Mucosa of rectum (tissue), 2 donors: ENCODE measurements around the gene CCDC39.
"Not testable (repeated sequence)": the region's sequence is repeated elsewhere in the genome, so short reads cannot be mapped to it uniquely, and the experiment has no call there.

Experiments
- H3K27ac ChIP-seq, 2 donors: one replicate each; pipeline ENCODE4 v1.7.0; 2013; ENCODE audit warnings: inconsistent platforms in 2 of 2, low read depth in 2 of 2, low read length in 2 of 2
- H3K27me3 ChIP-seq, 2 donors: one replicate each; pipeline ENCODE4 v1.7.0; 2013; ENCODE audit warnings: low read length in 2 of 2; ENCODE audit not compliant: control insufficient read depth in 2 of 2, insufficient read depth in 2 of 2
- H3K36me3 ChIP-seq, 2 donors: one replicate each; pipeline ENCODE4 v1.7.0; 2013; ENCODE audit warnings: low read length in 2 of 2; ENCODE audit not compliant: control insufficient read depth in 2 of 2, insufficient read depth in 2 of 2
- H3K4me1 ChIP-seq, 2 donors: one replicate each; pipeline ENCODE4 v1.7.0; 2013; ENCODE audit warnings: low read length in 2 of 2, mild to moderate bottlenecking in 1 of 2; ENCODE audit not compliant: control insufficient read depth in 2 of 2, insufficient read depth in 2 of 2
- H3K4me3 ChIP-seq, 2 donors: one replicate each; pipeline ENCODE4 v1.7.0; 2013; ENCODE audit warnings: low read length in 2 of 2
- H3K9ac ChIP-seq, 2 donors: one replicate each; pipeline ENCODE4 v1.7.0; 2013; ENCODE audit warnings: low read length in 2 of 2, low read depth in 1 of 2, mild to moderate bottlenecking in 1 of 2
- H3K9me3 ChIP-seq, 2 donors: one replicate each; pipeline ENCODE4 v1.7.0; 2013; ENCODE audit warnings: low read length in 2 of 2; ENCODE audit not compliant: control insufficient read depth in 2 of 2
- donor health status: healthy.
- donor health status: Normal muscosa, but diverticular disease.

Gene CCDC39

DNA sequence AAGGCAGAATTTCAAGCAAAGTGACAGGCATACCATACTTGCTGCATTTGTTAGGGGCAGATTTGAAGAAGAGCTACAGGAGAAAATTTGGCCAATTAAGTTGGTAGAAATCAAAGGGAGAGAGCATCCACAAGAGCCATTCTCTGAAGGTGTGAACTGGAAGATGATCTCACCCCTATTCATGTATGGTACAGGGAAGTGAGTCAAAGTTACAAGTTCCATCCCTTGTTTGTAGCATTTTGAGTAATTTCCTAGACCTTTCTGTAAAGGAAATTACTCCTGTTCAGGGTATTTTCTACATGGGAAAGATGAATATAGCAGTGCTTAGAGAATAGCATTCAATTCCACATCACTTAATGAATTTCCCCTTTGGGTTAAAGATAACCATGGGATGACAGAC, 48.9 kb downstream of the CCDC39 start:
- no peaks in the 10 kb centered on the region for H3K4me1 ChIP-seq
- H3K27me3 ChIP-seq: no peaks in the 10 kb centered on the region
- H3K36me3 ChIP-seq: no peaks in the 10 kb centered on the region
- no peak overlapping the region for H3K27ac ChIP-seq
- no peak overlapping the region for H3K9ac ChIP-seq
- no peak overlapping the region for H3K4me3 ChIP-seq
- H3K9me3 ChIP-seq: no peaks in the 10 kb centered on the region

GRCh38 chr3:180626844-180627243, 52.4 kb downstream of the CCDC39 start:
- Histone ChIP-seq H3K27me3 (no peaks in the 10 kb centered on the region), H3K9ac (no peak overlapping the region), H3K4me3 (no peak overlapping the region), H3K36me3 (no peaks in the 10 kb centered on the region), H3K4me1 (no peaks in the 10 kb centered on the region), H3K27ac (no peak overlapping the region), H3K9me3 (no peaks in the 10 kb centered on the region)

GRCh38 chr3:180624714-180625113, 54.6 kb downstream of the CCDC39 start:
- H3K4me3 ChIP-seq: no peak overlapping the region

GRCh38 chr3:180619723-180620122, 59.6 kb downstream of the CCDC39 start:
- H3K4me3 ChIP-seq: no peak overlapping the region
- H3K27me3 ChIP-seq: no peaks in the 10 kb centered on the region
- H3K36me3 ChIP-seq: no peaks in the 10 kb centered on the region
- no peak overlapping the region for H3K27ac ChIP-seq
- H3K9ac ChIP-seq: no peak overlapping the region
- H3K4me1 ChIP-seq: no peaks in the 10 kb centered on the region
- H3K9me3 ChIP-seq: no peaks in the 10 kb centered on the region

More at GRCh38 chr3:180624714-180625113, 54.6 kb downstream of the CCDC39 start:
- Histone ChIP-seq H3K9ac (no peak overlapping the region), H3K36me3 (no peaks in the 10 kb centered on the region), H3K27me3 (no peaks in the 10 kb centered on the region), H3K4me1 (no peaks in the 10 kb centered on the region), H3K27ac (no peak overlapping the region), H3K9me3 (no peaks in the 10 kb centered on the region)

DNA sequence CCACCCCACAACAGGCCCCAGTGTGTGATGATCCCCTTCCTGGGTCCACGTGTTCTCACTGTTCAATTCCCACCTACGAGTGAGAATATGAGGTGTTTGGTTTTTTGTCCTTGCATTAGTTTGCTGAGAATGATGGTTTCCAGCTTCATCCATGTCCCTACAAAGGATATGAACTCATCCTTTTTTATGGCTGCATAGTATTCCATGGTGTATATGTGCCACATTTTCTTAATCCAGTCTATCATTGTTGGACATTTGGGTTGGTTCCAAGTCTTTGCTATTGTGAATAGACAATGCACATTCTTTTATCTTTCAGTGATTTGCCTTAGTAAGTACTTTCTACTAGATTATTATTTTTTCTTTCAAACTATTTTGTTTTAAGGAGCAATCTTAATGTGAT, 60.7 kb downstream of the CCDC39 start:
- not testable (repeated sequence) for H3K9me3 ChIP-seq, H3K27ac ChIP-seq, H3K9ac ChIP-seq, H3K27me3 ChIP-seq, H3K4me1 ChIP-seq, H3K36me3 ChIP-seq, H3K4me3 ChIP-seq

DNA sequence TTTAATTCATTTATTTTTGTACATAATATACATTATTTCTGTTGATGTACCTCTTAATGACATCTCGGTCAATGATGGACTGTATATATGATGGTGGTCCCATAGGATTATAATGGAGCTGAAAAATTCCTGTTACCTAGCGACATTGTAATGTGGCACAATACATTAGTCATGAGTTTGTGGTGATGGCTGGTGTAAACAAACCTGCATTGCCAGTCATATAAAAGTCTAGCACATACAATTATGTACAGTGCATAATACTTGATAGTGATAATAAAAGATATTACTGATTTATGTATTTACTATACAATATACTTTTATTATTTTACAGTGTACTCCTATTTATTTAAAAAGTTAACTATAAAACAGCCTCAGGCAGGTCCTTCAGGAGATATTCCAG, 62.2 kb downstream of the CCDC39 start:
- H3K27ac ChIP-seq: no peak overlapping the region
- H3K4me1 ChIP-seq: no peaks in the 10 kb centered on the region
- peaks cover 12% of the 10 kb centered on the region in 2 donors for H3K36me3 ChIP-seq
- no peak overlapping the region for H3K4me3 ChIP-seq
- H3K27me3 ChIP-seq: no peaks in the 10 kb centered on the region
- H3K9ac ChIP-seq: no peak overlapping the region
- H3K9me3 ChIP-seq: no peaks in the 10 kb centered on the region

DNA sequence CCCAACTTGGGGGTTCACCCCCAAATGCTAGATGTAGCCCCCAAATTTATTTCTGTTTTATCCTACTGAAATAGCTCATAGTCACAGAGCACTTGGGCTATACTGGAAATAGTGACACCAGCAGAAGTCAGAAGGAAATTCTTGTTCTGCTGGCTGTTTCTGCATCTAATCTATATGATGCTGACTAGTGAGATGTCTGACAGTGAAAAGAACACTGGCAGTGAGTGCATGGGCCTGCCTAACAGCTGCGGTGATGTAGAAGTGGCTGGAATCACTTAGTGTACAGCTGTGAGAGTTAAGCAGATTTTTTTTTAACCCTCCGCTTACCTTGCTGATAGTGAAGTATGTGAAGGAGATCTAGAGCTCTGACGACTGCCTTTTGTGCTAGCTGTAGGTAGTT, 63.3 kb downstream of the CCDC39 start:
- Histone ChIP-seq H3K9me3 (no peaks in the 10 kb centered on the region), H3K9ac (no peak overlapping the region), H3K4me1 (no peaks in the 10 kb centered on the region), H3K4me3 (no peak overlapping the region), H3K36me3 (peaks cover 20 to 22% of the 10 kb centered on the region in 2 donors), H3K27ac (no peak overlapping the region), H3K27me3 (no peaks in the 10 kb centered on the region)

GRCh38 chr3:180612364-180612763, 66.9 kb downstream of the CCDC39 start:
- H3K4me3 ChIP-seq: no peak overlapping the region
- no peaks in the 10 kb centered on the region for H3K9me3 ChIP-seq
- H3K27ac ChIP-seq: no peak overlapping the region
- peaks cover 44 to 46% of the 10 kb centered on the region in 2 donors for H3K36me3 ChIP-seq
- no peaks in the 10 kb centered on the region for H3K27me3 ChIP-seq
- H3K9ac ChIP-seq: no peak overlapping the region
- H3K4me1 ChIP-seq: no peaks in the 10 kb centered on the region

DNA sequence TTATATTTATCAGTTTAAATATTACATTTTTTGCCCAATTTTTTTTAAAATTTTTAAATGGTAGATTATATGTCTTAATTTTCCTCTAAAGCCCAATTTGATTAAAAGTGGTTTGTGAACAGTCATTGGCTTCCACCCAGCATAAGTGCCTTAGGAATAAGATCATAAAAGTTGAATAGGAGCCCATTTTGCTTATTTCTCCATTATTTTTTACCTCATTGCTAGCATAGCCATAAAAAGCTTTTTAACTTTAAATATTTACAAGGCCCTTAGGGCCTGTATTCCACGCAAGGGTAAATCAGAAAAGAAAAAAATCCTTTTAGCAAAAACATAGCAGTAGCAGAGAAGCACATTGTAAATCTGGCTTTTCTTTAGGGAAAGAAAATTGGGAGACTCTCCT, 68.3 kb downstream of the CCDC39 start:
- H3K4me1 ChIP-seq: no peaks in the 10 kb centered on the region
- no peaks in the 10 kb centered on the region for H3K9me3 ChIP-seq
- no peak overlapping the region for H3K9ac ChIP-seq
- no peak overlapping the region for H3K27ac ChIP-seq
- H3K4me3 ChIP-seq: no peak overlapping the region
- H3K36me3 ChIP-seq: peaks cover 54 to 60% of the 10 kb centered on the region in 2 donors
- no peaks in the 10 kb centered on the region for H3K27me3 ChIP-seq

DNA sequence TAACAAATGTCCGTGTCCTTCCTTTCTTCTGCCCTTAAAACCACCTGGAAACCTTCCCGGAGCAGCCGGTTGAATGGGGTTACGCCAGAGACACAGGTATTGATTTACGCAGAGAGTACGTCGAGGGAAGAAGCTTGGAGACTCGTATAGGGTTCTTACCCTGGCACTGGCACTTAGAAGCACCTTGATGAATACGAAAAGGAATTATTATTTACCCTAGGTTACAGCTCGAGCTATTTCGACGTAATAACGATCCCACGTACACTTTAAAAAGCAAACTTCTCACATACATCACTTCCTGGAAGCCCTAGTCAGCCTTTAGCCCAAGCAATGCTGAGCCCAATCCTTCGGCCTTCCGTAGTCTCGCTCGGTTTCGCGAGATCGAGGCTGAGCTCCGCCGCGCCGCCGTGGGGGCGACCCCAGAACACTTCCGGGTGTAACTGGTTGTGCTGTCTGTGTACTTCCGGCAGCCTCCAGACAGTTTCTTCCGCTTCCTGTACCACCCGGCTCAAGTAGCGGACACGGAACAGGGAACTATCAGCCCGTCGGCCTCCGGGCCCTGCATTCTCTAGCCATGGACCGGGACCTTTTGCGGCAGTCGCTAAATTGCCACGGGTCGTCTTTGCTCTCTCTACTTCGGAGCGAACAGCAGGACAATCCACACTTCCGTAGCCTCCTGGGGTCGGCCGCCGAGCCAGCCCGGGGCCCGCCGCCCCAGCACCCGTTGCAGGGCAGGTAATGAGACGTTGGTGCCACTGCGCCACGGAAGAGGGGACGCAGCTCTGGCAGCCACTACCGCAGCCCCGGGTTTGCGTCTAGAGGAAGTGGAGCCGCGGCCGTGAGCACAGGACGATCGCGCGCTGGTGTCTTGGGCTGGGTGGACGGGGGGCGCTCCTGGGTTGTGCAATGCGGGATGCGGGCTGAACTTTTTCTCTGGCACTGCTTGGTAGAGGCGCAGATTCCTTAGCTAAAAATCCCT, 77.3 kb downstream of the CCDC39 start, which contains the start of gene TTC14:
TSS of gene TTC14 (plus strand) at position 476 of the 979 bp plus-strand sequence. CDS start at position 575, 99 bp downstream.
- Histone ChIP-seq H3K27me3 (peaks cover 0 to 2% of the 10 kb centered on the region in 2 donors), H3K36me3 (peaks cover 18 to 24% of the 10 kb centered on the region in 2 donors)

More for the DNA sequence above, 77.3 kb downstream of the CCDC39 start, which contains the start of gene TTC14:
- Histone ChIP-seq H3K9me3 (peaks cover 0 to 3% of the 10 kb centered on the region in 2 donors), H3K27ac (peak within 1 kb of the TSS; percentile 77 to 84), H3K9ac (peak within 1 kb of the TSS; percentile 63 to 82), H3K4me1 (peaks cover 3 to 5% of the 10 kb centered on the region in 2 donors), H3K4me3 (peak within 1 kb of the TSS; percentile 83 to 93)
